SK-N-SH (cell line): ENCODE measurements around the gene SAMD7. TPM values are rescaled to one million over a fixed set of nuclear protein-coding genes. Genes with fewer than 3 reads are reported as not detected.

ENCODE experiments used
- CTCF ChIA-PET: fragments of 300-600, 350-600 bp; formaldehyde crosslinking; extraction: SDS; loops from one replicate; lab custom pipeline; 2021; lab: Yijun Ruan, JAX
- POLR2A ChIA-PET: fragments of 350-600 bp; sonication (Branson Sonifier 250); formaldehyde crosslinking; extraction: SDS; loops from one replicate; lab custom pipeline; 2020; ENCODE audit warnings: antibody characterized with exemption, inconsistent platforms; lab: Yijun Ruan, JAX
- DNase-seq: peaks from one replicate; pipeline ENCODE4 v3.0.0; 2012
- H2AFZ ChIP-seq: fragments of 200-600 bp; sonication (generic); 2 replicates; pipeline ENCODE4 v1.8.1; 2016; ENCODE audit warnings: antibody characterized with exemption, mild to moderate bottlenecking, low read depth
- H3F3A ChIP-seq: fragments of 200-600 bp; sonication (generic); replicated peaks from 2 replicates; pipeline ENCODE3; 2016; ENCODE audit warnings: antibody characterized with exemption, mild to moderate bottlenecking; ENCODE audit not compliant: insufficient read depth
- H3K27ac ChIP-seq, 2 experiments: fragments of 200-500 bp in 1 of 2; fragments of 200-600 bp in 1 of 2; sonication (Bioruptor generic) in 1 of 2; sonication (generic), shearing (Covaris generic) in 1 of 2; 2 replicates each; pipeline versions ENCODE4 v1.5.1 to v1.6.1; 2014 to 2016; ENCODE audit warnings: low read depth in 2 of 2, inconsistent platforms in 1 of 2, low read length in 1 of 2, mild to moderate bottlenecking in 1 of 2, mixed read lengths in 1 of 2
- H3K27me3 ChIP-seq: fragments of 200-600 bp; sonication (generic), shearing (Covaris generic); 2 replicates; pipeline ENCODE4 v1.6.1; 2016; ENCODE audit warnings: mixed run types; ENCODE audit not compliant: insufficient read depth
- H3K36me3 ChIP-seq, 2 experiments: fragments of 200-500 bp in 1 of 2; fragments of 200-600 bp in 1 of 2; sonication (Bioruptor generic) in 1 of 2; sonication (generic) in 1 of 2; replicated peaks in 1 of 2; 2 replicates each; pipeline versions ENCODE3 to v1.5.1; 2014 to 2016; ENCODE audit warnings: low read length in 1 of 2, mild to moderate bottlenecking in 1 of 2; ENCODE audit not compliant: insufficient read depth in 2 of 2, control insufficient read depth in 1 of 2
- H3K4me1 ChIP-seq, 2 experiments: fragments of 200-500 bp in 1 of 2; fragments of 200-600 bp in 1 of 2; sonication (Bioruptor generic) in 1 of 2; sonication (generic), shearing (Covaris generic) in 1 of 2; 2 replicates each; pipeline versions ENCODE4 v1.5.1 to v1.6.1; 2014 to 2016; ENCODE audit warnings: low read depth in 1 of 2, low read length in 1 of 2, mixed run types in 1 of 2; ENCODE audit not compliant: insufficient read depth in 2 of 2, control insufficient read depth in 1 of 2
- H3K4me2 ChIP-seq: fragments of 200-600 bp; sonication (generic), shearing (Covaris generic); 2 replicates; pipeline ENCODE4 v1.6.1; 2017; ENCODE audit warnings: mixed run types
- H3K4me3 ChIP-seq, 2 experiments: fragments of 200-500 bp in 1 of 2; fragments of 200-600 bp in 1 of 2; sonication (Bioruptor generic) in 1 of 2; sonication (generic), shearing (Covaris generic) in 1 of 2; 2 replicates each; pipeline versions ENCODE4 v1.5.1 to v1.8.1; 2014 to 2016; ENCODE audit warnings: low read depth in 2 of 2, inconsistent platforms in 1 of 2, low read length in 1 of 2, mild to moderate bottlenecking in 1 of 2, mixed read lengths in 1 of 2, moderate library complexity in 1 of 2
- H3K79me2 ChIP-seq: fragments of 200-600 bp; sonication (generic); 2 replicates; pipeline ENCODE4 v1.8.1; 2017; ENCODE audit warnings: mild to moderate bottlenecking; ENCODE audit not compliant: insufficient read depth
- H3K9ac ChIP-seq: fragments of 200-600 bp; sonication (generic); 2 replicates; pipeline ENCODE4 v1.6.1; 2017; ENCODE audit warnings: mixed run types
- H3K9me2 ChIP-seq: fragments of 200-600 bp; sonication (generic); 2 replicates; pipeline ENCODE4 v1.6.1; 2017; ENCODE audit warnings: mixed run types
- H3K9me3 ChIP-seq: fragments of 200-600 bp; sonication (generic); 2 replicates; pipeline ENCODE4 v1.6.1; 2017; ENCODE audit warnings: mixed run types, mild to moderate bottlenecking, moderate library complexity
- H4K20me1 ChIP-seq: fragments of 200-600 bp; sonication (generic); 2 replicates; pipeline ENCODE4 v1.6.1; 2017; ENCODE audit warnings: mild to moderate bottlenecking, mixed run types; ENCODE audit not compliant: insufficient read depth
- EP300 ChIP-seq, 2 experiments: IDR thresholded peaks; 2 replicates each; pipeline versions ENCODE4 v1.4.0 to v1.6.1; 2012; ENCODE audit warnings: borderline replicate concordance in 1 of 2, low read depth in 1 of 2, low read length in 1 of 2
- FOXJ3 ChIP-seq: sonication (generic); formaldehyde crosslinking; IDR thresholded peaks from 2 replicates; pipeline ENCODE4 v1.5.1; 2020; ENCODE audit warnings: mild to moderate bottlenecking, missing genetic modification reagents
- FOXM1 ChIP-seq: IDR thresholded peaks from 2 replicates; pipeline ENCODE4 v1.4.0; 2012; ENCODE audit warnings: low read depth, mild to moderate bottlenecking
- GABPA ChIP-seq: IDR thresholded peaks from 2 replicates; pipeline ENCODE4 v1.4.0; 2012; ENCODE audit warnings: low read depth, mild to moderate bottlenecking
- GATA2 ChIP-seq: sonication (generic); formaldehyde crosslinking; IDR thresholded peaks from 2 replicates; pipeline ENCODE4 v1.5.0; 2020; ENCODE audit warnings: mild to moderate bottlenecking, missing genetic modification reagents
- MAX ChIP-seq: IDR thresholded peaks from 2 replicates; pipeline ENCODE4 v1.4.0; 2012; ENCODE audit warnings: low read depth
- MXI1 ChIP-seq: IDR thresholded peaks from 2 replicates; pipeline ENCODE4 v1.6.1; 2012; ENCODE audit warnings: mild to moderate bottlenecking, low read depth, low read length, improper control_type of control experiment
- POLR2AphosphoS5 ChIP-seq: IDR thresholded peaks from 2 replicates; pipeline ENCODE4 v1.6.1; 2012; ENCODE audit warnings: low read depth, low read length
- RCOR1 ChIP-seq: fragments of 150-350 bp; IDR thresholded peaks from 2 replicates; pipeline ENCODE4 v1.6.1; 2017; ENCODE audit warnings: antibody characterized with exemption, low read length
- RXRA ChIP-seq: IDR thresholded peaks from 2 replicates; pipeline ENCODE4 v1.4.0; 2012; ENCODE audit warnings: low read depth, mild to moderate bottlenecking, borderline replicate concordance
- SMC3 ChIP-seq: IDR thresholded peaks from 2 replicates; pipeline ENCODE4 v1.6.1; 2012; ENCODE audit warnings: low read depth, low read length, improper control_type of control experiment
- TCF12 ChIP-seq: IDR thresholded peaks from 2 replicates; pipeline ENCODE4 v1.4.0; 2012
- ZBTB33 ChIP-seq: IDR thresholded peaks from 2 replicates; pipeline ENCODE4 v1.4.0; 2012; ENCODE audit warnings: low read depth, borderline replicate concordance
- WGBS: methylation state at CpG from one replicate; pipeline ENCODE4 v1.1.6; 2017; ENCODE audit warnings: low lambda C conversion rate; 5-methylcytosine and 5-hydroxymethylcytosine counted together
- polyA plus RNA-seq, 3 experiments: library from polyadenylated mRNA; depleted of rRNA; stranded (reverse); fragments of >200 nt; gene quantifications; 2 replicates each; pipeline ENCODE4 v1.2.3, GENCODE V29; 2012
- TF ChIP-seq, protein P1 (sequence below): IDR thresholded peaks from 2 replicates; pipeline ENCODE4 v1.6.1; 2012; ENCODE audit warnings: mild to moderate bottlenecking, low read depth, low read length, moderate library complexity
- TF ChIP-seq, protein P2 (sequence below): IDR thresholded peaks from 2 replicates; pipeline ENCODE4; 2012
- TF ChIP-seq, protein P3 (sequence below): fragments of 150-350 bp; IDR thresholded peaks from 2 replicates; pipeline ENCODE4 v1.6.1; 2016; ENCODE audit warnings: mild to moderate bottlenecking, low read depth, low read length

The SAMD7 gene
- polyA plus RNA-seq, 1 of the 3 experiments (the other 2 are of a cell fraction) = not detected

DNA sequence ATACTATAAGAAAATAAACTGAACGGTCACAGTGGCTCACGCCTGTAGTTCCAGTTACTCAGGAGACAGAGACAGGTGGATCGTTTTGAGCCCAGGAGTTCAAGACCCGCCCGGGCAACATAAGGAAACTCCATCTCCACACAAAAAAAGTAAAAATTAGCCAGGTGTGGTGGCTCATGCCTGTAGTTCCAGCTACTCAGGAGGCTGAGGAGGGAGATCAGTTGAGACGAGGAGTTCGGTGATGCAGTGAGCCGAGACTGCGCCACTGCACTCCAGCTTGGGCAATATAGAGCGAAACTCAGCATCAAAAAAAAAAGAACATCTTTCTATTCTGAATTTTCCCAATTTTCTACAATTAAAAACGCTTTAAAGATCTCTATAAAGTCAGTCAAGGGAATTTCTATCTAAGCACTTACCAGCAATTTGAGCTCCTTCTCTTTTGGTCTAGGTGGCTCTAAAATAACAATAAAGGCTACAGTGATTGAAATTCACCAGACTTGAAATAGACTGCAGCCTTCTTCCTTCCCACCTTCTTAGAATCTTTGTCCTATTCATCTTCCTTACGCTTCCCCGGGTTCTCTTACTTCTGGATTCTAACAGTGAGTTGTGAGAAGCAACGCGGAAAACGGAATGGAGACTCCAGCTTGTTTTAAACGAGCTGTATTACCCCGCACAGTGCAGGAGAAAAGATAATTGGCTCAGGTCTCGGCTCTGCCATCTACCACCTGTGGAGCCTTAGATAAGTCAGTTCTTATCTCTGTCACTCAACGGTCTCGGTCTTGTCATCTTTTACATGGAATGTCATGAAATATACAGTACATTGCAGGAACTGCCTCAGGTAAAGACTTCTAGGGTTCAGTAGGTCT lies 54.4 kb downstream of the SAMD7 start:
- Histone ChIP-seq H3K9me2 (no peaks in the 10 kb centered on the region), H3K9ac (peak overlapping the region; percentile 78), H3F3A (no peaks in the 10 kb centered on the region), H3K4me1 (peaks cover 9 to 15% of the 10 kb centered on the region in 2 experiments; a peak in 3 of 4 replicates), H3K27me3 (no peaks in the 10 kb centered on the region; the same call in 1 of the 2 replicates), H3K4me3 (peak overlapping the region; percentile 60 to 74), H3K4me2 (peak overlapping the region; percentile 66), H3K79me2 (peaks cover 45% of the 10 kb centered on the region), H4K20me1 (peaks cover 29% of the 10 kb centered on the region), H3K36me3 (peaks cover 8 to 12% of the 10 kb centered on the region in 2 experiments), H2AFZ (peak overlapping the region; percentile 99), H3K27ac (peak overlapping the region; percentile 63 to 85), H3K9me3 (no peaks in the 10 kb centered on the region)
- TF ChIP-seq FOXJ3 (CRISPR knock-in tag) = no peak
- no peak for TF ChIP-seq GABPA
- no peak for TF ChIP-seq RXRA
- TF ChIP-seq, protein P1, sequence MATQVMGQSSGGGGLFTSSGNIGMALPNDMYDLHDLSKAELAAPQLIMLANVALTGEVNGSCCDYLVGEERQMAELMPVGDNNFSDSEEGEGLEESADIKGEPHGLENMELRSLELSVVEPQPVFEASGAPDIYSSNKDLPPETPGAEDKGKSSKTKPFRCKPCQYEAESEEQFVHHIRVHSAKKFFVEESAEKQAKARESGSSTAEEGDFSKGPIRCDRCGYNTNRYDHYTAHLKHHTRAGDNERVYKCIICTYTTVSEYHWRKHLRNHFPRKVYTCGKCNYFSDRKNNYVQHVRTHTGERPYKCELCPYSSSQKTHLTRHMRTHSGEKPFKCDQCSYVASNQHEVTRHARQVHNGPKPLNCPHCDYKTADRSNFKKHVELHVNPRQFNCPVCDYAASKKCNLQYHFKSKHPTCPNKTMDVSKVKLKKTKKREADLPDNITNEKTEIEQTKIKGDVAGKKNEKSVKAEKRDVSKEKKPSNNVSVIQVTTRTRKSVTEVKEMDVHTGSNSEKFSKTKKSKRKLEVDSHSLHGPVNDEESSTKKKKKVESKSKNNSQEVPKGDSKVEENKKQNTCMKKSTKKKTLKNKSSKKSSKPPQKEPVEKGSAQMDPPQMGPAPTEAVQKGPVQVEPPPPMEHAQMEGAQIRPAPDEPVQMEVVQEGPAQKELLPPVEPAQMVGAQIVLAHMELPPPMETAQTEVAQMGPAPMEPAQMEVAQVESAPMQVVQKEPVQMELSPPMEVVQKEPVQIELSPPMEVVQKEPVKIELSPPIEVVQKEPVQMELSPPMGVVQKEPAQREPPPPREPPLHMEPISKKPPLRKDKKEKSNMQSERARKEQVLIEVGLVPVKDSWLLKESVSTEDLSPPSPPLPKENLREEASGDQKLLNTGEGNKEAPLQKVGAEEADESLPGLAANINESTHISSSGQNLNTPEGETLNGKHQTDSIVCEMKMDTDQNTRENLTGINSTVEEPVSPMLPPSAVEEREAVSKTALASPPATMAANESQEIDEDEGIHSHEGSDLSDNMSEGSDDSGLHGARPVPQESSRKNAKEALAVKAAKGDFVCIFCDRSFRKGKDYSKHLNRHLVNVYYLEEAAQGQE = no peak
- no peak for TF ChIP-seq TCF12
- TF ChIP-seq FOXM1 = no peak
- TF ChIP-seq EP300 (IDR thresholded peaks at IDR 0.05; ENCODE audit: borderline replicate concordance in 1 of 2, low read depth in 1 of 2, low read length in 1 of 2) = no peak
- TF ChIP-seq, protein P2, sequence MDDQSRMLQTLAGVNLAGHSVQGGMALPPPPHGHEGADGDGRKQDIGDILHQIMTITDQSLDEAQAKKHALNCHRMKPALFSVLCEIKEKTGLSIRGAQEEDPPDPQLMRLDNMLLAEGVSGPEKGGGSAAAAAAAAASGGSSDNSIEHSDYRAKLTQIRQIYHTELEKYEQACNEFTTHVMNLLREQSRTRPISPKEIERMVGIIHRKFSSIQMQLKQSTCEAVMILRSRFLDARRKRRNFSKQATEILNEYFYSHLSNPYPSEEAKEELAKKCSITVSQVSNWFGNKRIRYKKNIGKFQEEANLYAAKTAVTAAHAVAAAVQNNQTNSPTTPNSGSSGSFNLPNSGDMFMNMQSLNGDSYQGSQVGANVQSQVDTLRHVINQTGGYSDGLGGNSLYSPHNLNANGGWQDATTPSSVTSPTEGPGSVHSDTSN = no peak
- TF ChIP-seq SMC3 = no peak
- TF ChIP-seq POLR2AphosphoS5 = no peak
- no peak for TF ChIP-seq RCOR1
- TF ChIP-seq, protein P3, sequence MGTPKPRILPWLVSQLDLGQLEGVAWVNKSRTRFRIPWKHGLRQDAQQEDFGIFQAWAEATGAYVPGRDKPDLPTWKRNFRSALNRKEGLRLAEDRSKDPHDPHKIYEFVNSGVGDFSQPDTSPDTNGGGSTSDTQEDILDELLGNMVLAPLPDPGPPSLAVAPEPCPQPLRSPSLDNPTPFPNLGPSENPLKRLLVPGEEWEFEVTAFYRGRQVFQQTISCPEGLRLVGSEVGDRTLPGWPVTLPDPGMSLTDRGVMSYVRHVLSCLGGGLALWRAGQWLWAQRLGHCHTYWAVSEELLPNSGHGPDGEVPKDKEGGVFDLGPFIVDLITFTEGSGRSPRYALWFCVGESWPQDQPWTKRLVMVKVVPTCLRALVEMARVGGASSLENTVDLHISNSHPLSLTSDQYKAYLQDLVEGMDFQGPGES = no peak
- no peak for TF ChIP-seq MXI1
- TF ChIP-seq GATA2 (CRISPR knock-in tag) = no peak; the same call in 1 of the 2 replicates
- no peak for TF ChIP-seq MAX
- TF ChIP-seq ZBTB33 = no peak
- no peak for DNase-seq
- ChIA-PET CTCF (interaction anchor here (1.0 to 1.7 kb wide), 7 partner anchors 17 to 202 kb away, joined by 3 to 6 read pairs (median 4); no protein-coding TSS in a partner anchor), POLR2A (interaction anchor here (0.5 to 1.4 kb wide), 4 partner anchors 14 to 778 kb away, joined by 3 to 4 read pairs (median 3); partner anchors contain the start of genes LRRC34 and LRRIQ4)
- 80% methylated on average over 21 of the region's 21 CpGs for WGBS
